Measurements from ENCODE around the gene HS3ST3B1. TPM values are rescaled to one million over a fixed set of nuclear protein-coding genes. Genes with fewer than 3 reads are reported as not detected.

The HS3ST3B1 gene
- total and polyA plus RNA-seq, 2 of the 4 experiments (the other 2 are of a cell fraction): 3.1 to 4.3 TPM

GRCh38 chr17:14299280-14300141 is 1.4 kb upstream of the HS3ST3B1 start:
- H2AK5ac ChIP-seq (ENCODE audit: low read depth, low read length): 0 out of 2 replicates have a peak overlapping the region, but pooled peaks have one; percentile 38
- H3K27ac ChIP-seq (ENCODE audit: insufficient read depth, low read length): peak overlapping the region; percentile 5
- no peak overlapping the region for H2BK5ac ChIP-seq (ENCODE audit: low read depth, low read length, poor library complexity, severe bottlenecking)
- ChIA-PET CTCF (no interaction called here), POLR2A (ENCODE audit: unreplicated experiment) (no interaction called here)
- in situ Hi-C loops (cut with MboI; ENCODE audit: low sequenced_read_pairs) (loop anchor here (5.0 to 10.0 kb wide), 3 partner anchors 235 to 962 kb away; partner anchors contain the start of gene COX10), dilution Hi-C loops (cut with HindIII; ENCODE audit: low sequenced_read_pairs, unreplicated experiment) (no loop called here), intact Hi-C loops (cut with micrococcal nuclease) (loop anchor here (1.0 to 5.0 kb wide), 6 partner anchors 231 to 1269 kb away; partner anchors contain the start of gene COX10)
- peak overlapping the region; percentile 34; the same call in 1 of the 2 replicates for H3K9ac ChIP-seq (ENCODE audit: low read depth, low read length)
- H3K4me1 ChIP-seq (ENCODE audit: control insufficient read depth, insufficient read depth, low read length): peaks cover 2% of the 10 kb centered on the region; the same call in 1 of the 2 replicates
- ATAC-seq (ENCODE audit: low read depth) (no peak), DNase-seq (no peak)
- peak overlapping the region; percentile 47; the same call in 1 of the 2 replicates for H2BK20ac ChIP-seq (ENCODE audit: low read depth, low read length)
- H3K9me1 ChIP-seq (ENCODE audit: insufficient read depth, low read length): peaks cover 4% of the 10 kb centered on the region; the same call in 1 of the 2 replicates
- peak overlapping the region; percentile 81 for H3K4me2 ChIP-seq (ENCODE audit: low read depth, low read length)
- peak overlapping the region; percentile 64; the same call in 1 of the 2 replicates for H3K23ac ChIP-seq (ENCODE audit: low read depth, low read length)
- H4K91ac ChIP-seq (ENCODE audit: insufficient read depth, low read depth, low read length): peak overlapping the region; percentile 51
- peak overlapping the region; percentile 84 for H2BK120ac ChIP-seq (ENCODE audit: low read depth, low read length)
- no peaks in the 10 kb centered on the region for H3K36me3 ChIP-seq (ENCODE audit: control insufficient read depth, insufficient read depth, low read length)
- H2AK9ac ChIP-seq (replicated peaks; ENCODE audit: low read depth, low read length, poor library complexity): peak overlapping the region; percentile 89
- no peaks in the 10 kb centered on the region for H3K9me3 ChIP-seq (ENCODE audit: control insufficient read depth, insufficient read depth, low read length)
- peaks cover 12% of the 10 kb centered on the region; the same call in 1 of the 2 replicates for H4K20me1 ChIP-seq (ENCODE audit: insufficient read depth, low read length)
- peak overlapping the region; percentile 91 for H2AFZ ChIP-seq (replicated peaks; ENCODE audit: low read length, poor library complexity)
- H3K4ac ChIP-seq (ENCODE audit: low read depth, low read length): peak overlapping the region; percentile 73
- H3K14ac ChIP-seq (replicated peaks; ENCODE audit: low read depth, low read length): peak overlapping the region; percentile 49
- peak overlapping the region; percentile 48 for H3K4me3 ChIP-seq (ENCODE audit: insufficient read depth, low read depth, low read length)
- H3K79me1 ChIP-seq (ENCODE audit: low read depth in 1 of 2, low read length in 2 of 2): peaks cover 0 to 17% of the 10 kb centered on the region in 2 experiments; a peak in 2 of 4 replicates
- H2BK15ac ChIP-seq (ENCODE audit: low read depth, low read length): peak overlapping the region; percentile 69; the same call in 1 of the 3 replicates
- peak overlapping the region; percentile 44; the same call in 1 of the 2 replicates for H3K18ac ChIP-seq (ENCODE audit: low read depth, low read length)
- peak overlapping the region; percentile 14 to 78; a peak in 3 of 4 replicates for H4K8ac ChIP-seq (ENCODE audit: low read depth in 2 of 2, low read length in 2 of 2)
- H3K27me3 ChIP-seq (ENCODE audit: control insufficient read depth, insufficient read depth, low read length): peaks cover 3% of the 10 kb centered on the region; the same call in 1 of the 2 replicates
- 16% methylated on average over 21 of the region's 52 CpGs; no CpG with 5 or more reads in 1 of the 2 experiments for WGBS, 2 experiments (ENCODE audit: extremely low coverage in 2 of 2, insufficient read length in 1 of 2)
- H3K56ac ChIP-seq (ENCODE audit: extremely low read depth, insufficient read depth, low read length): no peak overlapping the region; the same call in 1 of the 2 replicates
- no peak overlapping the region; the same call in 1 of the 2 replicates for H4K5ac ChIP-seq (ENCODE audit: low read depth, low read length)
- BruUV-seq (replicated peaks): no TSS peak
- TF ChIP-seq BHLHE40 (IDR thresholded peaks at IDR 0.05; ENCODE audit: low read depth, low read length) (no peak), RAD21 (IDR thresholded peaks at IDR 0.05; ENCODE audit: low read length) (no peak), MAZ (IDR thresholded peaks at IDR 0.05; ENCODE audit: borderline replicate concordance, low read depth, low read length) (no peak), CEBPB (IDR thresholded peaks at IDR 0.05; ENCODE audit: low read depth, low read length) (no peak), FOS (IDR thresholded peaks at IDR 0.05; ENCODE audit: low read depth, low read length) (no peak), MXI1 (IDR thresholded peaks at IDR 0.05; ENCODE audit: borderline replicate concordance, low read depth, low read length) (no peak), CHD1 (IDR thresholded peaks at IDR 0.05; ENCODE audit: low read depth, low read length) (no peak), SMC3 (IDR thresholded peaks at IDR 0.05; ENCODE audit: low read depth, low read length) (no peak), MAFK (IDR thresholded peaks at IDR 0.05; ENCODE audit: low read depth, low read length) (no peak), RCOR1 (IDR thresholded peaks at IDR 0.05; ENCODE audit: insufficient replicate concordance, low read length) (no peak), POLR2A (IDR thresholded peaks at IDR 0.05; ENCODE audit: low read depth, low read length) (no peak), NFE2L2 (IDR thresholded peaks at IDR 0.05; ENCODE audit: low read depth, low read length) (no peak)
- TF ChIP-seq, protein P1, sequence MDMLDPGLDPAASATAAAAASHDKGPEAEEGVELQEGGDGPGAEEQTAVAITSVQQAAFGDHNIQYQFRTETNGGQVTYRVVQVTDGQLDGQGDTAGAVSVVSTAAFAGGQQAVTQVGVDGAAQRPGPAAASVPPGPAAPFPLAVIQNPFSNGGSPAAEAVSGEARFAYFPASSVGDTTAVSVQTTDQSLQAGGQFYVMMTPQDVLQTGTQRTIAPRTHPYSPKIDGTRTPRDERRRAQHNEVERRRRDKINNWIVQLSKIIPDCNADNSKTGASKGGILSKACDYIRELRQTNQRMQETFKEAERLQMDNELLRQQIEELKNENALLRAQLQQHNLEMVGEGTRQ (IDR thresholded peaks at IDR 0.05; ENCODE audit: low read depth, low read length): no peak
- TF ChIP-seq, protein P2, sequence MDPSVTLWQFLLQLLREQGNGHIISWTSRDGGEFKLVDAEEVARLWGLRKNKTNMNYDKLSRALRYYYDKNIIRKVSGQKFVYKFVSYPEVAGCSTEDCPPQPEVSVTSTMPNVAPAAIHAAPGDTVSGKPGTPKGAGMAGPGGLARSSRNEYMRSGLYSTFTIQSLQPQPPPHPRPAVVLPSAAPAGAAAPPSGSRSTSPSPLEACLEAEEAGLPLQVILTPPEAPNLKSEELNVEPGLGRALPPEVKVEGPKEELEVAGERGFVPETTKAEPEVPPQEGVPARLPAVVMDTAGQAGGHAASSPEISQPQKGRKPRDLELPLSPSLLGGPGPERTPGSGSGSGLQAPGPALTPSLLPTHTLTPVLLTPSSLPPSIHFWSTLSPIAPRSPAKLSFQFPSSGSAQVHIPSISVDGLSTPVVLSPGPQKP (IDR thresholded peaks at IDR 0.05; ENCODE audit: borderline replicate concordance, low read depth, low read length): no peak
